ENCODE data around the gene ITPRIPL2. TPM values are rescaled to one million over a fixed set of nuclear protein-coding genes. Genes with fewer than 3 reads are reported as not detected.

Gene ITPRIPL2
- polyA plus RNA-seq, 1 donor from 2014 or later, result not detected

- no peaks in the 10 kb centered on the region for H3K27me3 ChIP-seq (ENCODE audit: insufficient read depth, low read depth, low read length)
- H3K4me2 ChIP-seq (ENCODE audit: low read length), result no peak overlapping the region
- H3K79me2 ChIP-seq (replicated peaks; ENCODE audit: insufficient read depth, low read length), result no peaks in the 10 kb centered on the region
- H3K4me3 ChIP-seq (ENCODE audit: low read length), result peak overlapping the region; percentile 63
- no peak overlapping the region for H2AFZ ChIP-seq (ENCODE audit: low read depth, low read length)
- H3F3A ChIP-seq (ENCODE audit: insufficient read depth, low read length, poor library complexity, severe bottlenecking), result no peaks in the 10 kb centered on the region
- H3K36me3 ChIP-seq (ENCODE audit: insufficient read depth, low read length), result peaks cover 7% of the 10 kb centered on the region
- H3K9ac ChIP-seq (ENCODE audit: low read length), result no peak overlapping the region
- H3K9me3 ChIP-seq (ENCODE audit: low read length), result no peaks in the 10 kb centered on the region
- no peaks in the 10 kb centered on the region for H4K20me1 ChIP-seq (ENCODE audit: insufficient read depth)
- H3K9me2 ChIP-seq (ENCODE audit: insufficient read depth, low read length), result no peaks in the 10 kb centered on the region
- no peak overlapping the region for H3K27ac ChIP-seq (ENCODE audit: low read length)
- TF ChIP-seq TAF1 (IDR thresholded peaks at IDR 0.05; ENCODE audit: low read depth) (no peak), EP300 (conservative IDR thresholded peaks at IDR 0.05; ENCODE audit: poor library complexity, severe bottlenecking) (no peak), SMC3 (conservative IDR thresholded peaks at IDR 0.05; ENCODE audit: poor library complexity) (no peak), EZH2 (IDR thresholded peaks at IDR 0.05; ENCODE audit: borderline replicate concordance, insufficient read depth, low read length, poor library complexity, severe bottlenecking) (no peak), RAD21 (conservative IDR thresholded peaks at IDR 0.05) (no peak), REST (IDR thresholded peaks at IDR 0.05; ENCODE audit: borderline replicate concordance) (no peak), MXI1 (conservative IDR thresholded peaks at IDR 0.05; ENCODE audit: poor library complexity, severe bottlenecking) (no peak), POLR2AphosphoS5 (IDR thresholded peaks at IDR 0.05) (no peak), CTCF (IDR thresholded peaks at IDR 0.05; ENCODE audit: poor library complexity, severe bottlenecking) (no peak)
Measured at GRCh38 chr16:19085679-19086200, 28.0 kb upstream of the ITPRIPL2 start.

DNA sequence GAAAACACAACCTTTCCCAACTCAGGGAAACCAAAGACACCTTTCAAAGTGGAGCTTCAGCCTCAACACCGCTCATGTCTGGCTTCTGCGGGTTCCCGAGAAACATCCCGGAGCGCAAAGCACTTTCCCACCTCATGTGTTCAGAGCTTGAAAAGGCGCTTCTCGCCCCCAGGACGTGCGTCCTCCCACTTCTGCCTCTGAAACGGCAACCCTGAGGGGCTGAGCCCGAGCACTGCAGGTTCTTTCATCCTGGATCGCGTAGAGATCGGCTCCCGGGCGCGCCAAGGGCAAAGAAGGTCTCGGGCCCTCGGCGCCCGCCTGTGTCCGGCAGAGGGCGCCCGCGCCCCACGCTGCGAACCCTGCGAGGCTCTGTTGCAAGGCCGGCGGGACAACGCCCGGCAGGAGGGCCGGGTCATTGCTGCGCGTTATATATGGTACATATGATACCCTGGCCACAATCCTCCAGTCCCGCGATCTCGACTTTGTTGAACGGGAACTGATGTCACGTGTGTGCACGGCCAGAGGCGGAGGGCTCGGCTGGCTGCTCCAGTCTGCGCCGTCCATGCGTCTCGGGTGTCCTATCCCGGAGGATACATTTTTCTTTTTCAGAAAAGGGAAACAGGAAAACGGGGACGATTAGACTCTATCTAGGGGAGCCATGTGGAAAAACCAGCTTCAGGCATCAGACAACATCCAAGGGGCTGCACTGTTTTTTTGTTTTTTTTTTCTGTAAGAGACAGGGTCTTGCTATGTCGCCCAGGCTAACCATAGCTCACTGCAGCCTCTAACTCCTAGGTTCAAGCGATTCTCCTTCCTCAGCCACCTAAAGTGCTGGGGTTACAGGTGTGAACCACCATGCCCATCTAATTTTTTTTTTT, 27.2 kb upstream of the ITPRIPL2 start:
- Histone ChIP-seq H3K36me3 (ENCODE audit: insufficient read depth, low read length) (no peaks in the 10 kb centered on the region), H3K9me2 (ENCODE audit: insufficient read depth, low read length) (no peaks in the 10 kb centered on the region), H2AFZ (ENCODE audit: low read depth, low read length) (peak overlapping the region; percentile 45), H3K4me3 (ENCODE audit: low read length) (peak overlapping the region; percentile 63), H4K20me1 (ENCODE audit: insufficient read depth) (no peaks in the 10 kb centered on the region), H3K9ac (ENCODE audit: low read length) (peak overlapping the region; percentile 40), H3K79me2 (replicated peaks; ENCODE audit: insufficient read depth, low read length) (no peaks in the 10 kb centered on the region), H3K27ac (ENCODE audit: low read length) (no peak overlapping the region), H3K4me2 (ENCODE audit: low read length) (peak overlapping the region; percentile 62), H3K9me3 (ENCODE audit: low read length) (no peaks in the 10 kb centered on the region), H3F3A (ENCODE audit: insufficient read depth, low read length, poor library complexity, severe bottlenecking) (no peaks in the 10 kb centered on the region), H3K27me3 (ENCODE audit: insufficient read depth, low read depth, low read length) (no peaks in the 10 kb centered on the region)
- TF ChIP-seq REST (IDR thresholded peaks at IDR 0.05; ENCODE audit: borderline replicate concordance) (no peak), TAF1 (IDR thresholded peaks at IDR 0.05; ENCODE audit: low read depth) (no peak), SMC3 (conservative IDR thresholded peaks at IDR 0.05; ENCODE audit: poor library complexity) (peak; percentile 95), MXI1 (conservative IDR thresholded peaks at IDR 0.05; ENCODE audit: poor library complexity, severe bottlenecking) (no peak), EZH2 (IDR thresholded peaks at IDR 0.05; ENCODE audit: borderline replicate concordance, insufficient read depth, low read length, poor library complexity, severe bottlenecking) (no peak), CTCF (IDR thresholded peaks at IDR 0.05; ENCODE audit: poor library complexity, severe bottlenecking) (peak; percentile 96), RAD21 (conservative IDR thresholded peaks at IDR 0.05) (peak; percentile 95), POLR2AphosphoS5 (IDR thresholded peaks at IDR 0.05) (no peak), EP300 (conservative IDR thresholded peaks at IDR 0.05; ENCODE audit: poor library complexity, severe bottlenecking) (no peak)

Measured in neural cell (in vitro differentiated cells).